ENCODE results near the gene PIK3R1. TPM values are rescaled to one million over a fixed set of nuclear protein-coding genes. Genes with fewer than 3 reads are reported as not detected.
A peak's percentile ranks its signal among the peaks of the same experiment; 100 is the strongest.

PIK3R1 gene
- total RNA-seq, 4 donors from 2014 or later, result 244 to 563 (median 329) TPM

DNA sequence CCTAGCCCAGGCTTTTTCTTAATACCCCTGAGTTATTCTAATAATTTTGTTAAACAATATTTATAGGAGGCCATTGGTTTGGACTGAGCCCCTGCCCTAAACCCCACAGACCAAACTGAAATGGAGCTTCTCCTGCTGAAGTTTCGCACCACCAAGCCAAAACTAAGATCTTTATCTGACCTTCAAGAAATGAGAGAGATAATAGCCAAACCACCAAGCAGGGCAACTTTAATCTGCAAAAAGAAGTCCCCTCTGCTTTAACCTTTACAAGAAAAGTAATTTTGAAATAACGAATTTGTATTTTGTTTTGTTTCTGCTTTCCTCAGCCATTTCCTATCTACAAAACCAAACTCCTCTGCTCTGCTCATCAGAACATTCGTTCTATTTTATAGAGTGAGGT lies 125.5 kb downstream of the PIK3R1 start:
- TF ChIP-seq POLR2A (IDR thresholded peaks at IDR 0.05; ENCODE audit: low read depth) (no peak), POLR2AphosphoS5 (IDR thresholded peaks at IDR 0.05) (no peak), EP300 (IDR thresholded peaks at IDR 0.05) (no peak)
- TF ChIP-seq, protein P1, sequence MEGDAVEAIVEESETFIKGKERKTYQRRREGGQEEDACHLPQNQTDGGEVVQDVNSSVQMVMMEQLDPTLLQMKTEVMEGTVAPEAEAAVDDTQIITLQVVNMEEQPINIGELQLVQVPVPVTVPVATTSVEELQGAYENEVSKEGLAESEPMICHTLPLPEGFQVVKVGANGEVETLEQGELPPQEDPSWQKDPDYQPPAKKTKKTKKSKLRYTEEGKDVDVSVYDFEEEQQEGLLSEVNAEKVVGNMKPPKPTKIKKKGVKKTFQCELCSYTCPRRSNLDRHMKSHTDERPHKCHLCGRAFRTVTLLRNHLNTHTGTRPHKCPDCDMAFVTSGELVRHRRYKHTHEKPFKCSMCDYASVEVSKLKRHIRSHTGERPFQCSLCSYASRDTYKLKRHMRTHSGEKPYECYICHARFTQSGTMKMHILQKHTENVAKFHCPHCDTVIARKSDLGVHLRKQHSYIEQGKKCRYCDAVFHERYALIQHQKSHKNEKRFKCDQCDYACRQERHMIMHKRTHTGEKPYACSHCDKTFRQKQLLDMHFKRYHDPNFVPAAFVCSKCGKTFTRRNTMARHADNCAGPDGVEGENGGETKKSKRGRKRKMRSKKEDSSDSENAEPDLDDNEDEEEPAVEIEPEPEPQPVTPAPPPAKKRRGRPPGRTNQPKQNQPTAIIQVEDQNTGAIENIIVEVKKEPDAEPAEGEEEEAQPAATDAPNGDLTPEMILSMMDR (IDR thresholded peaks at IDR 0.05), result no peak
- DNase-seq (ENCODE audit: extremely low spot score), result no peak
- intact Hi-C loops (cut with DNase I), result no loop called here
- Histone ChIP-seq H3K27ac (replicated peaks in 1 of 4) (no peak overlapping the region), H3K4me3 (no peak overlapping the region), H3K9me3 (no peaks in the 10 kb centered on the region), H3K27me3 (no peaks in the 10 kb centered on the region), H3K36me3 (no peaks in the 10 kb centered on the region), H3K4me1 (peaks cover 9 to 29% (median 23%) of the 10 kb centered on the region in 4 donors)
- 86% methylated on average over 3 of the region's 3 CpGs for WGBS

- Histone ChIP-seq H3K9me3 (no peaks in the 10 kb centered on the region), H3K36me3 (no peaks in the 10 kb centered on the region), H3K4me1 (peaks cover 9 to 24% (median 20%) of the 10 kb centered on the region in 4 donors), H3K4me3 (no peak overlapping the region), H3K27me3 (no peaks in the 10 kb centered on the region), H3K27ac (replicated peaks in 1 of 4) (peak overlapping the region; percentile 38 to 65 (median 62))
- no peak for DNase-seq (ENCODE audit: extremely low spot score)
- WGBS, result 80% methylated on average over 1 of the region's 1 CpG
- intact Hi-C loops (cut with DNase I), result no loop called here
- TF ChIP-seq POLR2A (IDR thresholded peaks at IDR 0.05; ENCODE audit: low read depth), result no peak
- no peak for TF ChIP-seq EP300 (IDR thresholded peaks at IDR 0.05)
- no peak for TF ChIP-seq POLR2AphosphoS5 (IDR thresholded peaks at IDR 0.05)
- TF ChIP-seq, protein P1 (IDR thresholded peaks at IDR 0.05), result no peak
These were observed 127.1 kb downstream of the PIK3R1 start for GRCh38 chr5:68342693-68343092.

DNA sequence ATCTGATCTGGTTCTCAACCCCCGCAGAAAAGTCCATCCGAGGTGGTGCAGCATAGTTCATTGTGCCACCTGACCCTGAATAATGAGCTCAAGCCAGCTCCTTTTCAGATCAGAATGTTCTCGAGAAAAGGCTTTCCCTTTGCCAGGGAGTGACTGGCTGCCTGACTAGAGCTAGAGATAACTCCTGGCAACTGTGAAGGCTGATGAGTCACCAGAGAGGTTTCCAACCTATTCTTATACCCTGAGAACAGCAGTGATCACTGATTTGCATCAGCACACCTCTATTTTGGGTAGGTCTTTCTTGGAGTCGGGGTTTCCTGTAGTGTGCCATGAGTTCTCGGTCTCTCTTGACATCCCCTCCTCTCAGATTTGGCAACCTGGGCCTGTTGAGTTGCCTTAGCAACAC lies 127.9 kb downstream of the PIK3R1 start:
- no peaks in the 10 kb centered on the region for H3K36me3 ChIP-seq
- peak overlapping the region; percentile 38 to 65 (median 62) for H3K27ac ChIP-seq (replicated peaks in 1 of 4)
- H3K9me3 ChIP-seq, result no peaks in the 10 kb centered on the region
- no peak overlapping the region for H3K4me3 ChIP-seq
- peaks cover 9 to 24% (median 20%) of the 10 kb centered on the region in 4 donors for H3K4me1 ChIP-seq
- WGBS, result 58% methylated on average over 5 of the region's 5 CpGs
- DNase-seq (ENCODE audit: extremely low spot score), result no peak
- H3K27me3 ChIP-seq, result no peaks in the 10 kb centered on the region
- intact Hi-C loops (cut with DNase I), result no loop called here
- TF ChIP-seq POLR2AphosphoS5 (IDR thresholded peaks at IDR 0.05) (peak; percentile 63 to 68), EP300 (IDR thresholded peaks at IDR 0.05) (no peak), POLR2A (IDR thresholded peaks at IDR 0.05; ENCODE audit: low read depth) (no peak)
- TF ChIP-seq, protein P1 (IDR thresholded peaks at IDR 0.05), result no peak

- intact Hi-C loops (cut with DNase I), result no loop called here
- whole genome bisulfite sequencing, result 65% methylated on average over 4 of the region's 4 CpGs
- Histone ChIP-seq H3K36me3 (no peaks in the 10 kb centered on the region), H3K4me1 (peaks cover 9 to 24% (median 20%) of the 10 kb centered on the region in 4 donors), H3K9me3 (no peaks in the 10 kb centered on the region), H3K27me3 (no peaks in the 10 kb centered on the region), H3K4me3 (no peak overlapping the region), H3K27ac (replicated peaks in 1 of 4) (no peak overlapping the region)
- TF ChIP-seq EP300 (IDR thresholded peaks at IDR 0.05), result no peak
- no peak for TF ChIP-seq POLR2A (IDR thresholded peaks at IDR 0.05; ENCODE audit: low read depth)
- TF ChIP-seq, protein P1 (IDR thresholded peaks at IDR 0.05), result no peak
- no peak for TF ChIP-seq POLR2AphosphoS5 (IDR thresholded peaks at IDR 0.05)
- no peak for DNase-seq (ENCODE audit: extremely low spot score)
These were observed 129.0 kb downstream of the PIK3R1 start for GRCh38 chr5:68344447-68345111.
